K562 (cell line): Measurements from ENCODE around the gene PSMD2. TPM values are rescaled to one million over a fixed set of nuclear protein-coding genes. Genes with fewer than 3 reads are reported as not detected.

Source experiments
- ATF3 ChIP-seq, 2 experiments: fragments of 450-650 bp in 1 of 2; sonication (generic) in 1 of 2; formaldehyde crosslinking in 1 of 2; IDR thresholded peaks in 1 of 2; conservative IDR thresholded peaks in 1 of 2; 2 replicates each; pipeline versions ENCODE4 v1.6.1 to v1.8.1; 2016 to 2023; ENCODE audit warnings: mild to moderate bottlenecking in 2 of 2, moderate library complexity in 2 of 2, inconsistent platforms in 1 of 2, missing genetic modification reagents in 1 of 2
- CBFA2T3 ChIP-seq: fragments of 450-650 bp; IDR thresholded peaks from 2 replicates; pipeline ENCODE4 v1.6.1; 2017
- ETV5 ChIP-seq: sonication (generic); formaldehyde crosslinking; IDR thresholded peaks from 2 replicates; pipeline ENCODE4 v1.4.0; 2020; ENCODE audit warnings: low read depth, mild to moderate bottlenecking, missing genetic modification reagents
- GTF2B ChIP-seq: IDR thresholded peaks from 2 replicates; pipeline ENCODE4 v1.6.1; 2011; ENCODE audit not compliant: insufficient read length; ENCODE audit errors: extremely low read depth
- HDAC8 ChIP-seq: fragments of 450-650 bp; IDR thresholded peaks from 2 replicates; pipeline ENCODE4 v1.6.1; 2016; ENCODE audit warnings: mild to moderate bottlenecking, missing genetic modification characterization, moderate library complexity, missing compliant biosample characterization
- HEY1 ChIP-seq: fragments of 250-450 bp; sonication (Bioruptor Pico); IDR thresholded peaks from 2 replicates; pipeline ENCODE4 v1.5.0; 2020; ENCODE audit warnings: mild to moderate bottlenecking, moderate library complexity, borderline replicate concordance
- HIVEP1 ChIP-seq: fragments of 250-450 bp; sonication (Bioruptor Pico); IDR thresholded peaks from 2 replicates; pipeline ENCODE4 v1.4.0; 2020; ENCODE audit warnings: mild to moderate bottlenecking
- HSF4 ChIP-seq: fragments of 250-450 bp; sonication (Bioruptor Pico); IDR thresholded peaks from 2 replicates; pipeline ENCODE4 v2.1.2; 2022; ENCODE audit warnings: mild to moderate bottlenecking, moderate library complexity, borderline replicate concordance
- MEIS2 ChIP-seq: fragments of 450-650 bp; IDR thresholded peaks from 2 replicates; pipeline ENCODE4 v1.6.1; 2014; ENCODE audit warnings: mild to moderate bottlenecking; ENCODE audit not compliant: partially characterized antibody
- MLX ChIP-seq, 2 experiments: fragments of 450-650 bp in 1 of 2; sonication (generic) in 1 of 2; formaldehyde crosslinking; conservative IDR thresholded peaks; 2 replicates each; pipeline versions ENCODE4 v1.4.0 to v1.8.1; 2020 to 2022; ENCODE audit warnings: mild to moderate bottlenecking in 1 of 2, missing genetic modification reagents in 1 of 2
- MTA3 ChIP-seq: fragments of 450-650 bp; formaldehyde crosslinking; IDR thresholded peaks from 2 replicates; pipeline ENCODE4 v1.6.1; 2017; ENCODE audit warnings: mild to moderate bottlenecking, borderline replicate concordance
- MYC ChIP-seq, 2 experiments: fragments of 250-450 bp in 1 of 2; sonication (Bioruptor Pico) in 1 of 2; IDR thresholded peaks; 2 replicates each; pipeline versions ENCODE4 v1.5.1 to v1.6.1; 2012 to 2021; ENCODE audit warnings: low read depth in 2 of 2, borderline replicate concordance in 1 of 2, improper control_type of control experiment in 1 of 2, low read length in 1 of 2, mild to moderate bottlenecking in 1 of 2, moderate library complexity in 1 of 2
- NCOR1 ChIP-seq: fragments of 450-650 bp; IDR thresholded peaks from 2 replicates; pipeline ENCODE4 v1.6.1; 2016; ENCODE audit warnings: mild to moderate bottlenecking, moderate library complexity
- PHTF2 ChIP-seq: fragments of 250-450 bp; sonication (Bioruptor Pico); IDR thresholded peaks from 2 replicates; pipeline ENCODE4 v1.5.0; 2021; ENCODE audit warnings: mild to moderate bottlenecking
- PML ChIP-seq: IDR thresholded peaks from 2 replicates; pipeline ENCODE4 v1.6.1; 2012; ENCODE audit warnings: low read length, inconsistent platforms
- POLR3G ChIP-seq: IDR thresholded peaks from 2 replicates; pipeline ENCODE4 v1.6.1; 2011; ENCODE audit not compliant: insufficient read length, insufficient replicate concordance; ENCODE audit errors: extremely low read depth
- RBM15 ChIP-seq: fragments of 200-400 bp; formaldehyde crosslinking; IDR thresholded peaks from 2 replicates; pipeline ENCODE4 v1.6.1; 2018; ENCODE audit warnings: mild to moderate bottlenecking, low read length, moderate library complexity; ENCODE audit not compliant: insufficient read depth
- SMARCC2 ChIP-seq: fragments of 450-650 bp; IDR thresholded peaks from 2 replicates; pipeline ENCODE4 v1.6.1; 2017; ENCODE audit warnings: antibody characterized with exemption, moderate library complexity, mild to moderate bottlenecking, low read depth
- STAT5A ChIP-seq: IDR thresholded peaks from 2 replicates; pipeline ENCODE4 v1.6.1; 2012; ENCODE audit warnings: low read length, inconsistent platforms, borderline replicate concordance
- ZKSCAN1 ChIP-seq: fragments of 150-350 bp; IDR thresholded peaks from 2 replicates; pipeline ENCODE4 v1.6.1; 2016; ENCODE audit warnings: low read depth, low read length
- ZNF561 ChIP-seq: fragments of 450-650 bp; formaldehyde crosslinking; conservative IDR thresholded peaks from 2 replicates; pipeline ENCODE4 v1.4.0; 2020; ENCODE audit warnings: mild to moderate bottlenecking, moderate library complexity
- polyA plus RNA-seq, 8 experiments: library from polyadenylated mRNA; depleted of rRNA in 4 of 8; stranded (reverse) in 5 of 8; unstranded in 3 of 8; fragments of >200 nt; fragmentation: Nextera tagmentation in 2 of 8; fragmentation: Illumina TruSeq in 1 of 8; extraction: Ambion mirVana in 2 of 8; extraction: Trizol in 1 of 8; gene quantifications; 2 replicates each; pipeline versions ENCODE4 v1.2.1 to v1.2.3, GENCODE V29; 2011 to 2014; ENCODE audit warnings: inconsistent platforms in 1 of 8, missing spikeins in 1 of 8
- total RNA-seq, 7 experiments: library from RNA; depleted of rRNA in 6 of 7; stranded (reverse); fragments of >200 nt in 6 of 7; fragmentation: Illumina TruSeq in 2 of 7; extraction: Trizol in 2 of 7; gene quantifications; 2 replicates each; pipeline versions ENCODE4 v1.2.1 to v1.2.3, GENCODE V29; 2011 to 2021; ENCODE audit warnings: low replicate concordance in 1 of 7
- TF ChIP-seq, protein P1 (sequence below): fragments of 250-450 bp; sonication (Bioruptor Pico); IDR thresholded peaks from 2 replicates; pipeline ENCODE4 v1.8.0; 2022; ENCODE audit warnings: moderate library complexity, mild to moderate bottlenecking, inconsistent platforms
- TF ChIP-seq, protein P2 (sequence below): IDR thresholded peaks from 3 replicates; pipeline ENCODE4 v1.6.1; 2011; ENCODE audit warnings: borderline replicate concordance, mild to moderate bottlenecking; ENCODE audit not compliant: insufficient read length, insufficient read depth

Gene PSMD2
- total and polyA plus RNA-seq, 9 of the 15 experiments (the other 6 are each of a cell fraction or from before 2014, with no cell fraction given): 152 to 484 (median 295) TPM

DNA sequence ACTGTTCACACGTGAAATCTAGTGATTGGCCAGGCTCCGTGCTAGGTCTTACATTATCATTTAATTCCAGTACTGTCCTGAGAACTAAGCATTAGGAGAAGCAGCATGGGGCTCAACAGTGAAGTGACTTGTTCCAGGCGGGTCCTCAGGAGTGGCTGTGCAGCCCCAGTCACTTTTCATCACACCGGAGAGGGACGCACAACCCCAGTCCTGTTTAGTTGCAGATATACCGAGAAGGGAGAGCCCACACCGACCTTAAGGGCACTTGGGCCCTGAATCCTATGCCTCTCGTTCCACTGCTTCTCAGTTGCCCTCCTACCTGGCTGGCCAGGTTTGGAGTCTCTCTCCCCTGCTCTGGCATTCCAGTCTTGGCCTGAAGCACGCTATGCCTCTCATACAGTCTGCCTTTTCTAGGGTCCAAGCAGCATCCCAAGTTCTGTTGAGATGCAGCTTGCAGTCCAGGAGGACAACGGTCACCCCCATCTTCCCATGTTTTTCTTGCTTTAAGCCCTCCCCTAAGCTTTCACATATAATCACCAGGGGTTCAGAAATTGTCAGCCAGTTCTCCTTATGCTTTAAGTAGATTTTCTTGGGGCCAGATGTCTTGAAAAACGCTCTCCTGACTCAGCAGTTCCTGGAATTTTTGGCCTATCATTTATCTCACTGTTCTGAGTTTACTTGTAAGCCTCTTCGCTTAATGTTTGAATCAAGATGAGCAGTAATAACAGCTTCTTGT is 48.4 kb downstream of the PSMD2 start (continued):
- TF ChIP-seq ZKSCAN1: no peak
- peak; percentile 51; the same call in 1 of the 2 replicates for TF ChIP-seq NCOR1
- no peak for TF ChIP-seq MLX (CRISPR knock-in tag; conservative IDR thresholded peaks at IDR 0.05)
- no peak for TF ChIP-seq HSF4 (CRISPR knock-in tag)
- no peak for TF ChIP-seq RBM15
- no peak for TF ChIP-seq ATF3 (IDR thresholded peaks at IDR 0.05)
- no peak for TF ChIP-seq ATF3 (CRISPR knock-in tag; conservative IDR thresholded peaks at IDR 0.05)
- TF ChIP-seq HEY1: no peak
- TF ChIP-seq, protein P1, sequence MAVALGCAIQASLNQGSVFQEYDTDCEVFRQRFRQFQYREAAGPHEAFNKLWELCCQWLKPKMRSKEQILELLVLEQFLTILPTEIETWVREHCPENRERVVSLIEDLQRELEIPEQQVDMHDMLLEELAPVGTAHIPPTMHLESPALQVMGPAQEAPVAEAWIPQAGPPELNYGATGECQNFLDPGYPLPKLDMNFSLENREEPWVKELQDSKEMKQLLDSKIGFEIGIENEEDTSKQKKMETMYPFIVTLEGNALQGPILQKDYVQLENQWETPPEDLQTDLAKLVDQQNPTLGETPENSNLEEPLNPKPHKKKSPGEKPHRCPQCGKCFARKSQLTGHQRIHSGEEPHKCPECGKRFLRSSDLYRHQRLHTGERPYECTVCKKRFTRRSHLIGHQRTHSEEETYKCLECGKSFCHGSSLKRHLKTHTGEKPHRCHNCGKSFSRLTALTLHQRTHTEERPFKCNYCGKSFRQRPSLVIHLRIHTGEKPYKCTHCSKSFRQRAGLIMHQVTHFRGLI (CRISPR knock-in tag): no peak
- no peak for TF ChIP-seq MYC (IDR thresholded peaks at IDR 0.05; ENCODE audit: low read depth, low read length)
- no peak for TF ChIP-seq MYC (CRISPR knock-in tag; IDR thresholded peaks at IDR 0.05; ENCODE audit: borderline replicate concordance, low read depth)
- TF ChIP-seq CBFA2T3: peak; percentile 77
- peak; percentile 48 for TF ChIP-seq MEIS2
- no peak for TF ChIP-seq HIVEP1 (CRISPR knock-in tag)
- TF ChIP-seq, protein P2, sequence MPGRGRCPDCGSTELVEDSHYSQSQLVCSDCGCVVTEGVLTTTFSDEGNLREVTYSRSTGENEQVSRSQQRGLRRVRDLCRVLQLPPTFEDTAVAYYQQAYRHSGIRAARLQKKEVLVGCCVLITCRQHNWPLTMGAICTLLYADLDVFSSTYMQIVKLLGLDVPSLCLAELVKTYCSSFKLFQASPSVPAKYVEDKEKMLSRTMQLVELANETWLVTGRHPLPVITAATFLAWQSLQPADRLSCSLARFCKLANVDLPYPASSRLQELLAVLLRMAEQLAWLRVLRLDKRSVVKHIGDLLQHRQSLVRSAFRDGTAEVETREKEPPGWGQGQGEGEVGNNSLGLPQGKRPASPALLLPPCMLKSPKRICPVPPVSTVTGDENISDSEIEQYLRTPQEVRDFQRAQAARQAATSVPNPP: no peak
- TF ChIP-seq HDAC8: no peak
- TF ChIP-seq MTA3: no peak
- TF ChIP-seq PHTF2 (CRISPR knock-in tag): no peak
- TF ChIP-seq PML: no peak
- peak; percentile 60 for TF ChIP-seq STAT5A
- no peak for TF ChIP-seq ETV5
- TF ChIP-seq SMARCC2: peak; percentile 63; the same call in 1 of the 2 replicates
- TF ChIP-seq POLR3G: no peak
- TF ChIP-seq ZNF561: no peak
- TF ChIP-seq GTF2B: no peak
